Renal cortex interstitium (tissue), 11 donors: ENCODE data around the gene EXT2. TPM values are rescaled to one million over a fixed set of nuclear protein-coding genes. Genes with fewer than 3 reads are reported as not detected.

Experiments used
- DNase-seq, 11 donors: peaks; one replicate each; pipeline ENCODE4 v3.0.0-alpha.2; 2013; ENCODE audit warnings: low read depth in 9 of 11, low spot score in 4 of 11; ENCODE audit errors: extremely low read depth in 1 of 11
- polyA plus RNA-seq, 3 donors: library from polyadenylated mRNA; unstranded; fragments of 120-200 nt; gene quantifications; one replicate each; pipeline ENCODE4 v1.2.1, GENCODE V29; 2013; ENCODE audit not compliant: insufficient read length in 3 of 3

EXT2 gene
- polyA plus RNA-seq, 3 donors, result 67.9 to 69.4 (median 68.2) TPM

DNA sequence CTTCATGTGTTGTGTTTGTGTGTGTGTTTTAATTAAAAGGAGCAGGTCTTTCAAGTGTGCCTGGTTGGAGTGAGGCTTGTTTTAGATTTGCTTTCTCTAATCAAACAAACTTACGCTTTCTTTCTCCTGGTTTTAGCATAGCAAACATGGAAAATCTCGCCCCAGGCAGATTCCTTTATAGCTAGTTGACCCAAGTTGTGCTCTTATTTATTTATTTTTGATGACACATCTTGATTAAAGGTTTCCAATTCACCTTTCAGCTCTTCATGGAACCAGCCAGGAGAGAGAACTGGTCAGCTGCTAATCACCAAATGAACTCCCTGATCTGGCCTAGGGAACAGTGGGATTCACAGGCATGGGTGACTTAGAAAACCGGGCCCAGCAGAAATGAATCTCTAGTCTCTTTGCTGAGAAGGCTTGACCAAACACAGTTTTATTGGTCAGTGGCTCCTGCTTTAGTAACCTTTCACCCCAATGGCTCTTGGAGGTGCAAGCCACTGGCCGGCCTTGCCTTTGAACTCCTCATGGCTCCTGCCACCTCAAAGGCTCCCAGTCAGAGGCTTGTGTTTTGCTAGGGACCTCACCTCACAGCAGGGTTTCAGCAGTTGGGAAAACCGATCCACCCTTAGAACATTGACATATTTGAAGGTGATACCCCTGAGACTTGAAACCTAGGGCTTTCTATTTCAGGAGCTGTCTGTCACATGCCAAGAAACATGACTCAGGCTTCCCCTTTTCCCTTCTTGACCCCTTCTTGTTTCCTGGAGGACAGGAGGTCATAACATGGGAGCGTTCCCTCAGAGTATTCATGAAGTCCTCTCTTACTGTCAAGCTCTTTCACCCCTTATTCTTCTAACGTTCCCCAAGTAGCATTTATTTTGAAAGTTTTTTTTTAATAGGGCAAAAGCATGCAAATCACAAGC lies 48.8 kb downstream of the EXT2 start:
- no peak for DNase-seq

DNA sequence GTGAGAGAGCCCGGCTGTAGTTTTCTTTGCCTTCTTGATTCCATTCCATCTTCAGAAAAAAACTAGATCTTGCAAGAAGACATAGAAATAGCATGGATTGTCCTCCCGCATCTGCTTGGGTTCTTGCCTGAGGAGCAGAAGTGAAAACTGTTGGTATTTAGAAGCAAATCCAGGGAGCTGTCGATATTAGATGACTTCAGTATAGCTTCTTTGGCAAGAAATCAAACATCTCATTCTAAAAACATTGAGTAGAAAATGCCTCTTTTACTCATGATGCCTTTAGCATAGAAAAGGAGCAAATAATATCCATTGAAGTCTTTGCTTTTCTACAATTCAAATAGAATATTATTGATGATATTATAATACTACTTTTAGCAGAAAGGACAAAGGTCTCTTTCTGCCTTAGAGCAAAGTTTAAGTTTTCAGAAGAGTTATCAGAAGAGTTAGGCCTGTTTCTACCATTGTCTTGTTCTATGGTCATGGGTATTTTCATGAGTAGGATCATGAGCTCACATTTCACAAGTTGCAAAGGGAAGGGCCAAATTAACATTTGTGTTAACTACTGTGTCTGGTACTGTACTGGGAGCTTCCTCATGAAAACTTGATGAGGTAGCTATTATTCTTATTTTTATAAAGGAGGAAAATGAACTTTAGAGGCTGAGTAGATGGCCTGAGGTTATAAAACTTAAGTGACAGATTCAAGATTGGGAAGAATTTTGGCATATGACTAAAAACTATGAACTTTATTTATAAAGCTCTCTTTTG lies 49.7 kb downstream of the EXT2 start:
- no peak for DNase-seq

DNA sequence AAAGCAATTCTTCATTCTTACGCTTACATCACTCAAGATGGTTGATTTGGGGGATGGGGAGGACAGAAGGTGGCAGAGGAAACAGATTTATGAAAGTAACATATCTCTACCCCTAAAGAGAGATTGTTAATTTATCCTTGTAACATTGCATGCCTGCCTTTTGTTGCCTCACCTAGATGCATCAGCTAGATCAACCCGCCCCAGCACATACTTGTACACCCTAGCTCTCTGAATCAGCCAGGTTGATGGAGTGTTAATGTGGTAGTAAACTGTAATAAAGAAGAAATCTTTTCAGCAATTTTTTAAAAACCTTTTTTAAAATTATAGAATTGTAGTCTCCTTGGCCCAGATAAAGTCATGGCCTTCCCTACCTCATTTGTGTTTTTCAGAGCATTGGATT lies 51.5 kb downstream of the EXT2 start:
- DNase-seq, result no peak

DNA sequence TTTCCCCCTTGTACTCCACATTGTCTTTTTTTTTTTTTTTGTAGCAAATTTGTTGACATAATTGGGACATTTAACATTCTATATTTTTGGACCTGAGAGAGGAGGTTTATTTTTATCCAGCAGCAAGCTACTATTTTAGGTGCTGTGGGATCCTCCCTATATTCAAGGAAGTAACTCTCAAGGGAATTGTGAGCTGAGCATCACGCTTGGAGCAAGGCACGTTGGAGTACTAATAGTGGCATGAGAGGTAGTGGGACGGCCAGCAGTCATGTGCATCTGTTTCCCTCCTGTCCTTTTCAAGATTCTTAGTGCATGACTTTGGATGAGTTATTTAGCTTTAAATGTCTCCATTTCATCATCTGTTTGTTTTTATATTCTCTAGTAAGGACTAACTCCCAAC lies 52.3 kb downstream of the EXT2 start:
- no peak for DNase-seq

DNA sequence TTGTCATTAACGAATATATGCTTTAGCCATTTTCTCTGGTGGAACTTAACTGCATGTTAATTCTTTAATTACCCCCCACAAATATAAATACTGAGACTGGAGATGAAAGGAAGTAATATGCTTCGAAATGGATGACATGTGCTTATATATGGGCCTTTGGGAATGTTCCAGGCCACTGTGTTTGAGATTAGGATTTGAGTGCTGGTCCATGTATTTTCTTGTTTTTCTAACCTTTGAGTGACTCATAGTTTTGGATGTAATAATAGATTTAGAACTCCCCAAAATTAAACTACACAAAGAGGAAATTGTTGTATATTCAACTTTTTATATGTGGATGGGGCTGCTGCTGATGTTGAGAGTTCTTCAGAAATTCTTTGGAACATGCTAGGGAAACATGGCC lies 54.2 kb downstream of the EXT2 start:
- no peak for DNase-seq

DNA sequence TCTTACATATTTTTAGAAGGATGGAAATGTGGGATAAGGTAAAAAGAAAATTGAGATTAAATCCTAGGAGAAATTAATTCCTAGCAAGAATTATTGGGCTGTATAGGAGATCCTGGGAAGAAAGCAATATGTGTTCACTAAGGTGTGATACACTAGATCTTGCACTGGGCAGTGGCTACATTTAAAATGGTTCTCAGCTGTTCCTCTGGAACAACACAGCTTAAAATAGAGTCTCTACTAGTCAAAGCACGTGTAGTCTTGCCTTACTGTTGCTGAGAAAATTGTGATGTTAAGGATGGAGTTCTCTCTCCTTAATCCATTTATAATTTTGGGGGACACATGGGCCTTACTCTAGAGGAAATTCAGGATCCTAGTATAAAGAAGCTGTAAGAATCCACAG lies 54.9 kb downstream of the EXT2 start:
- DNase-seq, result no peak

DNA sequence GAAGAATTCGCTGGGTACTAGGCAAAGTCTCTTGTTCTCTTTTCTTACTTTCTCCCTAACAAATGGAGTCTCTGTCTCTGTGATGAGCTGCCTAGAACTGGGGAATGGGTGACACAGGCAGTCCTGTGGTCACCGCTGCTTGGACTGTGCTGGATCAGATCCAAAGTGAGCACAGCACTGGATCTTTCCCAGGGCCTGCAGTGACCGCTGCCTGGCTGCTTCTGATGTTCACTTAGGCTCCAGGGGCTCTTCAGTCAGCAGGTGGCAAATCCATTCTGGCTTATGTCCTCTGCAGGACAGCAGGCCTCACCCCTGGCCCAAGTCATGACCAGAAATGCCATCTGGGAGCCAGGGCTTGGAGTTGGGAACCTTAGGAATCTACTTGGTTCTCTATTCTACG lies 61.5 kb downstream of the EXT2 start:
- no peak for DNase-seq

DNA sequence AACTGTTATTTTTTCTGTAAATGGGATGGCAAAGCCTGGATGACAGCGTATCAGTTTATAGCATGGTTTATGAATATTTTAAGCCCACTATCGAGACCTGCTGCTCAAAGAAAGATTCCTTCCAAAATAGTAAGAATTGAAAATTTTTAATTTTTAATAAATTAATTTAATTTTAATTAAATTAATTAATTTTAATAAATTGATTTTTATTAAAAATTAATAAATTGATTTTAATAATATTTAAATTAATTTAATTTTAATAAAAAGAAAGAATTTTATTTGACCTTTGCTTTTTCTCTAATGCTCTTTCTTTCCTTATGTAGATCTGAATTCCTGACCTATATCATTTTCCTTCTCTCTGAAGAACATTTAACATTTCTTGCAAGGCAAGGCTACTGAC lies 62.9 kb downstream of the EXT2 start:
- DNase-seq, result no peak

DNA sequence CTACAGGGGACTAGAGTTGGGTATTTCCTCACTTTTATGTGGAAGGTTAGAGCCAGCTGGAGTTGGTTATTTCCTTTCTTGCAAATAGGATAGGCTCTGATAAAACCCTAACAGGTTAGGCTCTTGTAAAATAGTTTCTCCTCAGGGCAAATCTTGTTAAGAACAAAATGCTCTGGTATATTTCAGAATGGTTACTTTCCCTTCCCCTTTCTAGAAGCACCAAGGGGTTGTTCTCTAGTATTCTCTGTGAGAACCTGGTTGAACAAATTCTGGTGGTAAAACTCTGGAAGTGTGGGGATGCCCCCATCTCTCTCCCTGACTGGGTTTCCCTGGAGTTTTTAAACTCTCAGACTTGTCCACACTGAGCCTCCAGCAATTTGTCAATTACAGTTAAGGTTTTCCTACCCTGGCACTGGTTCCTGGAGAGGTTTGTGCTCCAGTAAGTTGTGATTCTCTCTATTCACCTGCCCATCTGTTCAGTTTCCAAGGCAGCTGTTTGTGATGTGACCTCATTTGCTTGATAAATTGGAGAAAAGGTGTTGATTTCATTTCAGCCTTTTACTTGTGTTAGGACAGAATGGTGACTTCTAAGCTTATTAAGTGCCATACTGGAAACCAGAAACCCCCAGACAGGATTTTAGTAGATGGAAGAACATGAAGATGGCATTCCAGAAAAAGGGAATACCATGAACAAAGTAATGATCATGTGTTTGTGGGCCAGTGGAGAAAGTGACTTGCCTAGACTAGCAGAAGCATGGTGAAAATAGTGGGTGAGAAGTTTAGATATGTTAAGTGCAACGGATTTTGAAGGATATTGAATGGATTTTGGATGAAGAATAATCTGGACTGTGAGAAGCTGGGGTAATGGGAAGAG lies 64.6 kb downstream of the EXT2 start:
- no peak for DNase-seq

DNA sequence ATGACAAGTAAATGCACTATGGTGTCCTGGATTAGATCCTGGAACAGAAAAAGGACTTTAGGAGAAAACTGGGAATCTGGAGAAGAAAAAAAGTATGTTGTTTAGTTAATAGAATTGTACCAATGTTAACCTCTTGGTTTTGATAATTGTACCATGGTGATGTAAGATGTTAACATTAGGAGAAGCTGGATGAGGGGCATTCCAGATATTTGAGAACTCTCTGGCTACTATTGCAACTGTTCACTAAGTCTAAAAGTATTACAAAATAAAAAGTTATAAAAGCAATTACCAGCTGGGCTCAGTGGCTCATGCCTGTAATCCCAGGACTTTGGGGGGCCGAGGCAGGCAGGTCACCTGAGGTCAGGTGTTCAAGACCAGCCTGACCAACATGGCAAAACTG lies 66.5 kb downstream of the EXT2 start:
- no peak for DNase-seq

DNA sequence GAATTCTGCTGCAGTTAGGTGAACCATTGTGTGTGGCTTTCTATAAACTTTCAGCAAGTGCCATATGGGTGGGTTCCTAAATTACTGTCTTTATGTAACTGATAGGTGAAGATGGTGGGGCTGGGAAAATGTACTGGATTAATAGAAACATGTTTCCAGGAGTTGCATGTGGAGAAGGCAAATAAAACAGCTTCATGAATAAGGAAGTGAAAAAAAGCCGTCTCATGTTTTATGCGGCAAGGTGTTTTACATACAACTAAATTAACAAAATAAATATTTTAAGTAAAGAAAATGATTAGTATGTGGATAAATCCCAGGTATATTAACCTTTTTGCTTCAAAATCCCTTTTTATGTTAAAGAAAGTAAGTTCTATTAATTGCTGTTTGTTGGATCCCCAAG lies 67.2 kb downstream of the EXT2 start:
- no peak for DNase-seq

DNA sequence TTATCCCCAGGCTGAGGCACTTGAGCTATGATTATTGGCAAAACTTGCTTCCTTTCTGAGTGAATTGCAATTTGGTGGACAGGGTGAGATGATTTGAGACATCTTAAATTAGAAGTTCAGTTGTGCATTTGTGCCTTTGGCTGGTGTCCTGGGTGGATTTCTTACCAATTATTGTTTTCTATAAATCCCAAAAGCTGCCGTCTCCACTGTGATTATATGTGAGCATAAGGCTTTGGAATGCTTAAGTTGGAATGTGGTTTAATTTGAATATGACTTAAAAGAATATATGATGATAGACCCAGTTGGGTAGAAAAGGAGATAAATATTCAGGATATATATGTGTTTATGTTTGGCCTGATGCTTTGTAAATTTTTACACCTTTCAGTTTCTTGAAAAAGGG lies 70.0 kb downstream of the EXT2 start:
- DNase-seq, result no peak

DNA sequence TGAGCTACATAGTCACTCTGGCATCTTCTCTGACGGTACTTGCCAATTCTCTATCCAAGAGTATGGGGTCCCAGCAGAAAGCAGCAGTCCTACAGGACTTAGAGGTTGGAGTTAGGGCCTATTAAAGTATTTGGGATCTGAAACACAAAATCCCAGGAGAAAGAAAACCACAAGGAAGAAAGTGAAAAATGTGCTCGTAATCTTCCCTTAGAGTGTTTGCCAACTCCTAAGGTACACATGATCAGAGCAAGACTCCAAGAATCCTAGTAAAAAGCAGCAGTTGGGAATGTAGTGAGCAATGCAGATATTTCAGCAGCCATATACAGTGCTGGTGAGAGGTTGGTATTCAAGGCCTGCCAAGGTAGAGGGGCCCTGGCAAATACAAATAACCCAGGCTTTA lies 71.6 kb downstream of the EXT2 start:
- no peak for DNase-seq

DNA sequence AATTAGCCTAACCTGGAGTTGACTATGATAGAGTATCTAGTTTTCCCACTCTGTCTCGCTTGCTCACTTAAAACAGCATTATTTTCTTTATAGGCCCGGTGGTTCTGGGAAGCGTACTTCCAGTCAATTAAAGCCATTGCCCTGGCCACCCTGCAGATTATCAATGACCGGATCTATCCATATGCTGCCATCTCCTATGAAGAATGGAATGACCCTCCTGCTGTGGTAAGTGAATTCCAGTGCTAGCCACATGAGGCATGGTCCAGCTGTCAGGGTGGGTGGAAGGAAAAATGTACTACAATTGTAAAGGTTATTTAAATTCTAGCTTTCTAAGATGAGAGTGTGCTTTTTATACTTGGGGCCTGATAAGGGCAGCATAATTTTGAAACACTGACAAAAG lies 76.0 kb downstream of the EXT2 start:
- no peak for DNase-seq

DNA sequence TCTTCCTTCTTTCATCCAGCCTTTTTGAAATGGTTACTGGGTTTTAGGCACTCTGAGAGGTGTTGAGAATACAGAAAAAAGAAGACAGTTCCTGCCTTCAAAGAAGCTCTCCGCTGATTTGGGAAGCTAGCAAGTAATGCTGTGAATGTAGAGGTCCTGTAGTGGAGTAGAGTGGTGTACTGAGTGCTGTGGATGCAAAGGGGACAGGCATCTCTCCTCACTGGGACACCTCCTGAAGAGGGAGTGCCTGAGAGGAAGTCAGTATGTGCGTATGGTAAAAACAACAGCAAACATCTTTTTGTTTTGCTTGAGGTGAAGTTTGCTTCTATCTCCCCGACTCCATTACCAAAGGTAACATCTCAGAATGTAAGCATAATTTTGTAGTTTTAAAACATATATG lies 77.5 kb downstream of the EXT2 start:
- no peak for DNase-seq

DNA sequence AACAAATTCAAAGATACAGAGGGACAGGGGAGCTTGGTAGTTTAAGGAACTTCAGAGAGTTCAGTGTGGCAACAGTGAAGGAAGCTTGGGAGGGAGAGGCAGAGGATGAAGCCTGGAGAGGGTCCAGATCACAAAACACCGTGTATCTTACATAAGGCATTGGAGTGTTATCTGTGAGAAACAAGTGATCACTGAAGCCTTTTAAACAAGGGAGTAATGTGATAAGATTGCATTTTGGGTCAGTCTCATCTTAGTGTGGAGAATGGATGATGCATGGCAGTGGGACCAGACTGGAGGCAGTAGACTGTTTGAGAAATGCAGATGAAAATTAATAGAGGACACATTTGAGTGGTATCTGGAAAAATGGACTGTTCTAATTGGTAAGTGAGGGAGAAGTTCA lies 79.4 kb downstream of the EXT2 start:
- DNase-seq, result no peak

DNA sequence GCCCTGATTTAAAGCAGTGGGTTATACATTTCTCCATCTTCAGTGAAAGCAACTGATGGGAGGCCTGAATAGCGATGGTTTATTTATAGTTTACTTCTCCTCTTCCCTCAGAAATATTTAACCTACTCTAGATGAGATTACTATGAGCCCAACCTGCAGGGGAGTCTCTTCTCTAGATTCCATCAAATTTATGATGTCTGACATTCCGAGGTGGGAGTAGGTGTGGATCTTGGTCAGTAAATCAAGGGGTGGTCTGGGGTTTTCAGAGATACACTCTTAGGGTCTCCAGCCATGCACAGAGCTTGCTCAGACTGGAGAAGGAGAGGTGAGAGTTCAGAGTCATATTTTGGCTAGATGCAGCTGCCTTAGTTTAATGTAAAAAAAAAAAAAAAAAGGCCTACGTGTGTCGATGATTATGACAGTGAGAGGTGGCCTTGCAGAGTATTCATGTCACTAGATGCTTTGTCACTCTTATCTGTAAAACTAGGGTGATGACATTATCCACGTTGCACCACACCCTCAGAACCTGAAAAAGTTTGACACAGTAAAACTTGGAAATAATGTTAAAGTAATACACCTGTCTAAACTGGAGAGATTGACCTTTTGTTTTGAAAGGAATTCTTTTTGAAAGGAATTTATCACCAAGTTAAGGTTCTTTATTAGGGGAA lies 81.2 kb downstream of the EXT2 start:
- peak in 7 of 11 donors; percentile 18 to 53 (median 46) for DNase-seq

DNA sequence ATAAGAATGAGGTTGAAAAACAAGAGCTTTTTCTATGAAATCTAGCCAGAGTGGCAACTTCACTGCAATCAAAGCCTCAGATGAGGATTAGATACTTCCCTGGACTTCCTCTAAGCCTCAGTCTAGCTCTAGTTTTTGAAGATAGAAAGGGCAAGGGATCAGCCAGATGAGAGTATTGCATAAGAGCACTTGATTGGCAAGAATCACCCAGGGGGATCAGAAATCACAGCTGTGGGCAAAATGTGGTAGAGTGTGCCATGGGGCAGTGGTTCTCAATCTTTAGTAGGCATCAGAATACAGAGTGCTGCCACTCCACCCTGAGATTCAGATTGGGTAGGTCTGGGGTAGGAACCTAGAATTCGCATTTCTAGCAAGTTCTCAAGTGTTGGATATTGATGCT lies 82.4 kb downstream of the EXT2 start:
- DNase-seq, result no peak

DNA sequence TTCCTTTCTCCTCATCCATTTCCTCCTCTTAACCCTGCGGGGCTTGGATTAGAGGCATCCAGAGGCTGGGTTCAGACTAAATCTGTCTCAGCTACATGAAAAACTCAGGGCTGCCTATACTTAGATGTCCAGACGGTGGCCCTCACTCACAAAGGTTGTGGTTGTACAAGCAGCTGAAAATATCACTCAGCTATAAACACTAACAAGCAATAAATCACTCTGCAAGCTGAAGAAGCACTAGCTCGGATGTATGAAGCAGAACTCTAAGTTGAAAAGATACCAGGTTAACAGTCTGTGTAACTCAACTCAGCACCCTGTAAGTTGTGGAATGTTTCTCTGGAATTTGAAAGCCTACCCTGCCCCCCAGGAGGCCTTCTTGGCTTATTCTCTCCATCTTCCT lies 82.9 kb downstream of the EXT2 start:
- peak in 8 of 11 donors; percentile 22 to 55 (median 34) for DNase-seq
